Stimulated activated naive B cell treated with anti-CD40 and anti-IgM and Interleukin-4, amounts not matched to agents 10 μg/mL and 1 μg/mL and 100 μg/mL, for 72 hours (primary cell): ENCODE measurements around the gene ATP11C.
"Not testable (repeated sequence)": the region's sequence is repeated elsewhere in the genome, so short reads cannot be mapped to it uniquely, and the experiment has no call there.

Experiments used
- ATAC-seq, 2 donors: fragments of 150-1000 bp; cut with Tn5 transposase; replicated peaks; 2 replicates each; pipeline ENCODE4 v1.10.0; 2021; ENCODE audit warnings: moderate library complexity in 1 of 2
- DNase-seq: peaks from one replicate; pipeline ENCODE4 v3.0.0; 2021
- H3K27ac Mint-ChIP-seq: one replicate; pipeline ENCODE4 v1.8.0; 2022; ENCODE audit warnings: mild to moderate bottlenecking, mixed read lengths
- H3K27me3 Mint-ChIP-seq, 2 donors: one replicate each; pipeline ENCODE4 v1.8.0; 2022; ENCODE audit warnings: mixed read lengths in 2 of 2
- H3K36me3 Mint-ChIP-seq, 2 donors: one replicate each; pipeline ENCODE4 v1.8.0; 2022; ENCODE audit warnings: mixed read lengths in 2 of 2, mild to moderate bottlenecking in 1 of 2
- H3K4me1 Mint-ChIP-seq, 2 donors: one replicate each; pipeline ENCODE4 v1.8.0; 2022; ENCODE audit warnings: mixed read lengths in 2 of 2, mild to moderate bottlenecking in 1 of 2
- H3K4me3 Mint-ChIP-seq, 2 donors: one replicate each; pipeline ENCODE4 v1.8.0; 2022; ENCODE audit warnings: mild to moderate bottlenecking in 2 of 2, mixed read lengths in 2 of 2, moderate library complexity in 1 of 2
- H3K9me3 Mint-ChIP-seq, 2 donors: one replicate each; pipeline ENCODE4 v1.8.0; 2022; ENCODE audit warnings: mixed read lengths in 2 of 2, mild to moderate bottlenecking in 1 of 2

Gene ATP11C

GRCh38 chrX:139862208-139862607, 70.6 kb downstream of the ATP11C start:
- H3K27me3 Mint-ChIP-seq: no peaks in the 10 kb centered on the region
- peaks cover 0 to 3% of the 10 kb centered on the region in 2 donors for H3K36me3 Mint-ChIP-seq
- no peak for DNase-seq
- no peak overlapping the region for H3K4me3 Mint-ChIP-seq
- H3K4me1 Mint-ChIP-seq: peaks cover 4 to 10% of the 10 kb centered on the region in 2 donors
- H3K9me3 Mint-ChIP-seq: no peaks in the 10 kb centered on the region
- ATAC-seq: no peak
- no peak overlapping the region for H3K27ac Mint-ChIP-seq

GRCh38 chrX:139856826-139857225, 76.0 kb downstream of the ATP11C start:
- not testable (repeated sequence) for H3K4me3 Mint-ChIP-seq, H3K27ac Mint-ChIP-seq, H3K9me3 Mint-ChIP-seq, H3K27me3 Mint-ChIP-seq, DNase-seq, H3K36me3 Mint-ChIP-seq, ATAC-seq
- H3K4me1 Mint-ChIP-seq: peaks cover 16 to 28% of the 10 kb centered on the region in 2 donors

- peaks cover 3% of the 10 kb centered on the region in 2 donors for H3K36me3 Mint-ChIP-seq
Measured at GRCh38 chrX:139851730-139852129, 81.1 kb downstream of the ATP11C start.

GRCh38 chrX:139850968-139851367, 81.9 kb downstream of the ATP11C start:
- H3K4me1 Mint-ChIP-seq: peaks cover 7 to 21% of the 10 kb centered on the region in 2 donors
- H3K4me3 Mint-ChIP-seq: no peak overlapping the region

More at GRCh38 chrX:139851730-139852129, 81.1 kb downstream of the ATP11C start:
- Mint-ChIP-seq H3K9me3 (no peaks in the 10 kb centered on the region), H3K27me3 (no peaks in the 10 kb centered on the region), H3K4me3 (no peak overlapping the region), H3K4me1 (peaks cover 8 to 25% of the 10 kb centered on the region in 2 donors), H3K27ac (no peak overlapping the region)
- DNase-seq: no peak
- ATAC-seq: no peak

GRCh38 chrX:139844884-139845283, 88.0 kb downstream of the ATP11C start:
- Mint-ChIP-seq H3K27ac (no peak overlapping the region), H3K27me3 (no peaks in the 10 kb centered on the region), H3K4me3 (no peak overlapping the region), H3K36me3 (peaks cover 0 to 2% of the 10 kb centered on the region in 2 donors), H3K9me3 (no peaks in the 10 kb centered on the region), H3K4me1 (peaks cover 8 to 15% of the 10 kb centered on the region in 2 donors)
- DNase-seq (no peak), ATAC-seq (peak in 1 of 2 donors; percentile 61)

More at GRCh38 chrX:139850968-139851367, 81.9 kb downstream of the ATP11C start:
- DNase-seq (no peak), ATAC-seq (no peak)
- Mint-ChIP-seq H3K9me3 (no peaks in the 10 kb centered on the region), H3K27me3 (no peaks in the 10 kb centered on the region), H3K36me3 (no peaks in the 10 kb centered on the region), H3K27ac (no peak overlapping the region)

GRCh38 chrX:139844163-139844562, 88.7 kb downstream of the ATP11C start:
- peak; percentile 77 to 83 for ATAC-seq
- peaks cover 0 to 5% of the 10 kb centered on the region in 2 donors for H3K36me3 Mint-ChIP-seq
- H3K27me3 Mint-ChIP-seq: no peaks in the 10 kb centered on the region
- H3K4me3 Mint-ChIP-seq: peak overlapping the region in 1 of 2 donors; percentile 9
- H3K9me3 Mint-ChIP-seq: no peaks in the 10 kb centered on the region
- H3K27ac Mint-ChIP-seq: no peak overlapping the region
- H3K4me1 Mint-ChIP-seq: peaks cover 8 to 15% of the 10 kb centered on the region in 2 donors
- no peak for DNase-seq

GRCh38 chrX:139842326-139843185, 90.3 kb downstream of the ATP11C start:
- H3K4me3 Mint-ChIP-seq: no peak overlapping the region
- H3K27ac Mint-ChIP-seq: no peak overlapping the region
- DNase-seq: no peak
- peaks cover 0 to 5% of the 10 kb centered on the region in 2 donors for H3K36me3 Mint-ChIP-seq
- peaks cover 8 to 23% of the 10 kb centered on the region in 2 donors for H3K4me1 Mint-ChIP-seq
- no peaks in the 10 kb centered on the region for H3K9me3 Mint-ChIP-seq
- no peaks in the 10 kb centered on the region for H3K27me3 Mint-ChIP-seq
- ATAC-seq: no peak

- H3K4me3 Mint-ChIP-seq, DNase-seq, H3K9me3 Mint-ChIP-seq, H3K27me3 Mint-ChIP-seq, ATAC-seq, H3K36me3 Mint-ChIP-seq, H3K27ac Mint-ChIP-seq: not testable (repeated sequence)
- H3K4me1 Mint-ChIP-seq: peaks cover 5 to 27% of the 10 kb centered on the region in 2 donors
Measured at GRCh38 chrX:139836335-139836734, 96.5 kb downstream of the ATP11C start.

GRCh38 chrX:139834879-139835278, 98.0 kb downstream of the ATP11C start:
- H3K4me3 Mint-ChIP-seq: no peak overlapping the region
- H3K27ac Mint-ChIP-seq: no peak overlapping the region
- H3K36me3 Mint-ChIP-seq: peaks cover 0 to 3% of the 10 kb centered on the region in 2 donors
- no peak for DNase-seq
- no peaks in the 10 kb centered on the region for H3K9me3 Mint-ChIP-seq
- H3K4me1 Mint-ChIP-seq: peaks cover 7 to 30% of the 10 kb centered on the region in 2 donors
- ATAC-seq: no peak
- H3K27me3 Mint-ChIP-seq: no peaks in the 10 kb centered on the region

GRCh38 chrX:139832718-139833309, 100.0 kb downstream of the ATP11C start:
- H3K9me3 Mint-ChIP-seq: no peaks in the 10 kb centered on the region
- H3K4me1 Mint-ChIP-seq: peaks cover 7 to 28% of the 10 kb centered on the region in 2 donors
- no peaks in the 10 kb centered on the region for H3K27me3 Mint-ChIP-seq
- H3K4me3 Mint-ChIP-seq: no peak overlapping the region
- no peak overlapping the region for H3K27ac Mint-ChIP-seq
- DNase-seq (no peak), ATAC-seq (no peak)
- no peaks in the 10 kb centered on the region for H3K36me3 Mint-ChIP-seq

- no peaks in the 10 kb centered on the region for H3K9me3 Mint-ChIP-seq
- ATAC-seq (peak in 1 of 2 donors; percentile 56), DNase-seq (no peak)
- H3K27me3 Mint-ChIP-seq: no peaks in the 10 kb centered on the region
- no peak overlapping the region for H3K4me3 Mint-ChIP-seq
- H3K27ac Mint-ChIP-seq: no peak overlapping the region
- H3K36me3 Mint-ChIP-seq: no peaks in the 10 kb centered on the region
- H3K4me1 Mint-ChIP-seq: peaks cover 7 to 26% of the 10 kb centered on the region in 2 donors
Measured at GRCh38 chrX:139831675-139832456, 101.0 kb downstream of the ATP11C start.

- no peak overlapping the region for H3K4me3 Mint-ChIP-seq
- no peak overlapping the region for H3K27ac Mint-ChIP-seq
Measured at GRCh38 chrX:139831017-139831416, 101.8 kb downstream of the ATP11C start.

GRCh38 chrX:139828830-139829229, 104.0 kb downstream of the ATP11C start:
- H3K36me3 Mint-ChIP-seq: no peaks in the 10 kb centered on the region
- H3K27me3 Mint-ChIP-seq: no peaks in the 10 kb centered on the region
- ATAC-seq (no peak), DNase-seq (no peak)
- H3K4me3 Mint-ChIP-seq: no peak overlapping the region
- no peaks in the 10 kb centered on the region for H3K9me3 Mint-ChIP-seq
- H3K4me1 Mint-ChIP-seq: peaks cover 11 to 34% of the 10 kb centered on the region in 2 donors
- H3K27ac Mint-ChIP-seq: no peak overlapping the region

More at GRCh38 chrX:139831017-139831416, 101.8 kb downstream of the ATP11C start:
- H3K9me3 Mint-ChIP-seq: no peaks in the 10 kb centered on the region
- DNase-seq (no peak), ATAC-seq (no peak)
- H3K4me1 Mint-ChIP-seq: peaks cover 7 to 24% of the 10 kb centered on the region in 2 donors
- H3K36me3 Mint-ChIP-seq: no peaks in the 10 kb centered on the region
- no peaks in the 10 kb centered on the region for H3K27me3 Mint-ChIP-seq

- DNase-seq: no peak
- ATAC-seq: no peak
- H3K9me3 Mint-ChIP-seq: no peaks in the 10 kb centered on the region
- H3K36me3 Mint-ChIP-seq: no peaks in the 10 kb centered on the region
- H3K27ac Mint-ChIP-seq: no peak overlapping the region
- peaks cover 11 to 34% of the 10 kb centered on the region in 2 donors for H3K4me1 Mint-ChIP-seq
- no peak overlapping the region for H3K4me3 Mint-ChIP-seq
- no peaks in the 10 kb centered on the region for H3K27me3 Mint-ChIP-seq
Measured at GRCh38 chrX:139828033-139828432, 104.8 kb downstream of the ATP11C start.
